ENCODE data around the gene HSPA1B.
"Not testable (repeated sequence)": the region's sequence is repeated elsewhere in the genome, so short reads cannot be mapped to it uniquely, and the experiment has no call there.

HSPA1B gene

GRCh38 chr6:31850765-31851484 is 23.4 kb downstream of the HSPA1B start:
- Mint-ChIP-seq H3K4me3 (no peak overlapping the region), H3K36me3 (peaks cover 2% of the 10 kb centered on the region), H3K4me1 (no peaks in the 10 kb centered on the region), H3K27ac (no peak overlapping the region), H3K9me3 (no peaks in the 10 kb centered on the region), H3K27me3 (no peaks in the 10 kb centered on the region)
- ATAC-seq (ENCODE audit: low read depth) (no peak), DNase-seq (ENCODE audit: low spot score in 2 of 2) (no peak)

- no peak overlapping the region for H3K27ac Mint-ChIP-seq
Measured at GRCh38 chr6:31851485-31851832, 23.9 kb downstream of the HSPA1B start.

GRCh38 chr6:31851980-31852718 is 24.6 kb downstream of the HSPA1B start:
- not testable (repeated sequence) for H3K27me3 Mint-ChIP-seq; ATAC-seq (ENCODE audit: low read depth); H3K27ac Mint-ChIP-seq; H3K9me3 Mint-ChIP-seq; H3K4me1 Mint-ChIP-seq; DNase-seq (ENCODE audit: low spot score in 2 of 2); H3K36me3 Mint-ChIP-seq; H3K4me3 Mint-ChIP-seq

More at GRCh38 chr6:31851485-31851832, 23.9 kb downstream of the HSPA1B start:
- Mint-ChIP-seq H3K27me3 (no peaks in the 10 kb centered on the region), H3K9me3 (no peaks in the 10 kb centered on the region), H3K4me1 (no peaks in the 10 kb centered on the region), H3K36me3 (peaks cover 2% of the 10 kb centered on the region), H3K4me3 (no peak overlapping the region)
- DNase-seq (ENCODE audit: low spot score in 2 of 2): no peak
- no peak for ATAC-seq (ENCODE audit: low read depth)

- not testable (repeated sequence) for H3K9me3 Mint-ChIP-seq; H3K27me3 Mint-ChIP-seq; H3K4me1 Mint-ChIP-seq; H3K36me3 Mint-ChIP-seq; DNase-seq (ENCODE audit: low spot score in 2 of 2); H3K27ac Mint-ChIP-seq; H3K4me3 Mint-ChIP-seq; ATAC-seq (ENCODE audit: low read depth)
Measured at GRCh38 chr6:31857774-31858173, 30.2 kb downstream of the HSPA1B start.

- H3K4me3 Mint-ChIP-seq: no peak overlapping the region
- DNase-seq (ENCODE audit: low spot score in 2 of 2) (no peak), ATAC-seq (ENCODE audit: low read depth) (no peak)
- no peak overlapping the region for H3K27ac Mint-ChIP-seq
- no peaks in the 10 kb centered on the region for H3K27me3 Mint-ChIP-seq
- no peaks in the 10 kb centered on the region for H3K9me3 Mint-ChIP-seq
- peaks cover 9% of the 10 kb centered on the region for H3K36me3 Mint-ChIP-seq
- peaks cover 11% of the 10 kb centered on the region for H3K4me1 Mint-ChIP-seq
Measured at GRCh38 chr6:31858707-31859106, 31.2 kb downstream of the HSPA1B start.

GRCh38 chr6:31859923-31860322 is 32.4 kb downstream of the HSPA1B start:
- H3K9me3 Mint-ChIP-seq: no peaks in the 10 kb centered on the region
- H3K4me1 Mint-ChIP-seq: peaks cover 12% of the 10 kb centered on the region
- ATAC-seq (ENCODE audit: low read depth): no peak
- H3K4me3 Mint-ChIP-seq: peak overlapping the region; percentile 18
- no peak for DNase-seq (ENCODE audit: low spot score in 2 of 2)
- H3K27me3 Mint-ChIP-seq: no peaks in the 10 kb centered on the region
- H3K36me3 Mint-ChIP-seq: peaks cover 9% of the 10 kb centered on the region
- H3K27ac Mint-ChIP-seq: no peak overlapping the region

GRCh38 chr6:31860349-31860748 is 32.8 kb downstream of the HSPA1B start:
- DNase-seq (ENCODE audit: low spot score in 2 of 2) (no peak), ATAC-seq (ENCODE audit: low read depth) (no peak)
- Mint-ChIP-seq H3K27me3 (no peaks in the 10 kb centered on the region), H3K9me3 (no peaks in the 10 kb centered on the region), H3K4me3 (no peak overlapping the region), H3K4me1 (peaks cover 12% of the 10 kb centered on the region), H3K36me3 (peaks cover 9% of the 10 kb centered on the region), H3K27ac (no peak overlapping the region)

- Mint-ChIP-seq H3K36me3 (peaks cover 9% of the 10 kb centered on the region), H3K4me1 (peaks cover 12% of the 10 kb centered on the region), H3K27me3 (no peaks in the 10 kb centered on the region), H3K27ac (no peak overlapping the region), H3K9me3 (no peaks in the 10 kb centered on the region), H3K4me3 (no peak overlapping the region)
- DNase-seq (ENCODE audit: low spot score in 2 of 2) (no peak), ATAC-seq (ENCODE audit: low read depth) (no peak)
Measured at GRCh38 chr6:31861150-31861549, 33.6 kb downstream of the HSPA1B start.

GRCh38 chr6:31861919-31862343 is 34.4 kb downstream of the HSPA1B start:
- peak overlapping the region; percentile 96 for H3K27ac Mint-ChIP-seq
- H3K27me3 Mint-ChIP-seq: no peaks in the 10 kb centered on the region
- peaks cover 12% of the 10 kb centered on the region for H3K4me1 Mint-ChIP-seq
- peak in 1 of 2 donors; percentile 18 for DNase-seq (ENCODE audit: low spot score in 2 of 2)
- peaks cover 9% of the 10 kb centered on the region for H3K36me3 Mint-ChIP-seq
- H3K9me3 Mint-ChIP-seq: no peaks in the 10 kb centered on the region
- H3K4me3 Mint-ChIP-seq: peak overlapping the region; percentile 97
- ATAC-seq (ENCODE audit: low read depth): no peak

GRCh38 chr6:31862344-31863235 is 35.1 kb downstream of the HSPA1B start, which contains the start of gene NEU1:
Gene NEU1, minus strand, starts transcription at chr6:31862821. Its CDS starts 45 bp downstream, at chr6:31862776.
- no peaks in the 10 kb centered on the region for H3K27me3 Mint-ChIP-seq
- peak; percentile 93 for ATAC-seq (ENCODE audit: low read depth)
- no peaks in the 10 kb centered on the region for H3K9me3 Mint-ChIP-seq
- peaks cover 12% of the 10 kb centered on the region for H3K4me1 Mint-ChIP-seq
- DNase-seq (ENCODE audit: low spot score in 2 of 2): peak; percentile 87 to 97
- peak within 1 kb of the TSS; percentile 97 for H3K4me3 Mint-ChIP-seq
- peaks cover 7% of the 10 kb centered on the region for H3K36me3 Mint-ChIP-seq
- H3K27ac Mint-ChIP-seq: peak within 1 kb of the TSS; percentile 96

GRCh38 chr6:31864123-31864562 is 36.6 kb downstream of the HSPA1B start:
- H3K4me3 Mint-ChIP-seq: peak overlapping the region; percentile 90
- H3K4me1 Mint-ChIP-seq: peaks cover 12% of the 10 kb centered on the region
- peak overlapping the region; percentile 62 for H3K27ac Mint-ChIP-seq
- not testable (repeated sequence) for H3K27me3 Mint-ChIP-seq; DNase-seq (ENCODE audit: low spot score in 2 of 2); H3K9me3 Mint-ChIP-seq; H3K36me3 Mint-ChIP-seq; ATAC-seq (ENCODE audit: low read depth)

GRCh38 chr6:31864818-31865204 is 37.3 kb downstream of the HSPA1B start:
- Mint-ChIP-seq H3K4me3 (no peak overlapping the region), H3K4me1 (peaks cover 12% of the 10 kb centered on the region), H3K36me3 (peaks cover 4% of the 10 kb centered on the region), H3K9me3 (no peaks in the 10 kb centered on the region), H3K27me3 (peaks cover 2% of the 10 kb centered on the region), H3K27ac (no peak overlapping the region)
- ATAC-seq (ENCODE audit: low read depth): no peak
- DNase-seq (ENCODE audit: low spot score in 2 of 2): no peak

GRCh38 chr6:31865205-31866118 is 37.9 kb downstream of the HSPA1B start:
- H3K4me3 Mint-ChIP-seq: no peak overlapping the region
- no peak for ATAC-seq (ENCODE audit: low read depth)
- DNase-seq (ENCODE audit: low spot score in 2 of 2): no peak
- H3K4me1 Mint-ChIP-seq: peaks cover 14% of the 10 kb centered on the region
- H3K27ac Mint-ChIP-seq: no peak overlapping the region
- H3K9me3 Mint-ChIP-seq: no peaks in the 10 kb centered on the region
- peaks cover 3% of the 10 kb centered on the region for H3K27me3 Mint-ChIP-seq
- no peaks in the 10 kb centered on the region for H3K36me3 Mint-ChIP-seq
